LNCAP (cell line): ENCODE measurements around the gene PI4KA.

Experiments used
- TF ChIP-seq, protein P1 (sequence below): fragments of 450-650 bp; IDR thresholded peaks from 2 replicates; pipeline ENCODE4 v1.5.1; 2017; ENCODE audit warnings: mild to moderate bottlenecking

The PI4KA gene

DNA sequence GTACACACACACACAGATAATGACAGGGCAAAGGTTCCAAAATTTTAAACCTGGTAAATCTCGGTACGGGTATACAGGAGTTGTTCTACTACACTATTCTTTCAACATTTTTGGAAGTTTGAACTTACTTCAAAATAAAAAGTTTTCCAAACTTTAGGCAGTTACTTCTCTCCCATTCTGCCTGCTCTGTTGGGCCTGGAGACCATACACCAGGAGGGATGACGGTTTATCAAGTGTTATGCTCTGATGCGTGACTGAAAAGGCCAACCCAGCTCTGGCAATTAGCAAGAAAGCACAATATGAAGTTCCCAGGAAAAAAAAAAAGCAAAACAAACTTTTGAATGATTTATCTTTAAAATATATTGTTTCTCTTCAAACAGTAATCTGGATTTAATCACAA lies 83.7 kb downstream of the PI4KA start:
- TF ChIP-seq, protein P1, sequence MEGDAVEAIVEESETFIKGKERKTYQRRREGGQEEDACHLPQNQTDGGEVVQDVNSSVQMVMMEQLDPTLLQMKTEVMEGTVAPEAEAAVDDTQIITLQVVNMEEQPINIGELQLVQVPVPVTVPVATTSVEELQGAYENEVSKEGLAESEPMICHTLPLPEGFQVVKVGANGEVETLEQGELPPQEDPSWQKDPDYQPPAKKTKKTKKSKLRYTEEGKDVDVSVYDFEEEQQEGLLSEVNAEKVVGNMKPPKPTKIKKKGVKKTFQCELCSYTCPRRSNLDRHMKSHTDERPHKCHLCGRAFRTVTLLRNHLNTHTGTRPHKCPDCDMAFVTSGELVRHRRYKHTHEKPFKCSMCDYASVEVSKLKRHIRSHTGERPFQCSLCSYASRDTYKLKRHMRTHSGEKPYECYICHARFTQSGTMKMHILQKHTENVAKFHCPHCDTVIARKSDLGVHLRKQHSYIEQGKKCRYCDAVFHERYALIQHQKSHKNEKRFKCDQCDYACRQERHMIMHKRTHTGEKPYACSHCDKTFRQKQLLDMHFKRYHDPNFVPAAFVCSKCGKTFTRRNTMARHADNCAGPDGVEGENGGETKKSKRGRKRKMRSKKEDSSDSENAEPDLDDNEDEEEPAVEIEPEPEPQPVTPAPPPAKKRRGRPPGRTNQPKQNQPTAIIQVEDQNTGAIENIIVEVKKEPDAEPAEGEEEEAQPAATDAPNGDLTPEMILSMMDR: no peak

DNA sequence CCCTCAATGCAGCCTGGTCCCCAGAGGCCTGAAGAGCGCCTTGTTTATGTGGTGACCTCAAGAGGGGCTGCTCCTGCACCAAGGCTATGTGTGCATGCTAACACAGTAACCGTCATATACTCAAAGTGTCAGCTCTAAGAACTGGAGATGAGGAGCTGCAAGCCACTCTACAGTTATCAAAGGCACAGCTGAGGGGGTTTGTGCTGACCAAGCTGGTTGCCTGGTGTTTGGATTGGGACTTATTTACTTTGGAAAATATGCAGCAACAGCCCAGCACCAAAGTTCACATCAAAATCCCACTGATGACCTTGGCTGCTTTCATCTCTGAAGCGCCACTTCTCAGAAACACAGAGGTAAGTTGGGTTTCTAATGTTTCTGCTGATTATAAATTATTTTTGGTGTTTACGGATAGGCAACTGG lies 84.8 kb downstream of the PI4KA start, which contains the start of gene SERPIND1:
Gene SERPIND1, plus strand, starts transcription at position 321 of the 420 bp plus-strand sequence. CDS start 5,200 bp downstream, outside the sequence.
- TF ChIP-seq, protein P1: no peak

DNA sequence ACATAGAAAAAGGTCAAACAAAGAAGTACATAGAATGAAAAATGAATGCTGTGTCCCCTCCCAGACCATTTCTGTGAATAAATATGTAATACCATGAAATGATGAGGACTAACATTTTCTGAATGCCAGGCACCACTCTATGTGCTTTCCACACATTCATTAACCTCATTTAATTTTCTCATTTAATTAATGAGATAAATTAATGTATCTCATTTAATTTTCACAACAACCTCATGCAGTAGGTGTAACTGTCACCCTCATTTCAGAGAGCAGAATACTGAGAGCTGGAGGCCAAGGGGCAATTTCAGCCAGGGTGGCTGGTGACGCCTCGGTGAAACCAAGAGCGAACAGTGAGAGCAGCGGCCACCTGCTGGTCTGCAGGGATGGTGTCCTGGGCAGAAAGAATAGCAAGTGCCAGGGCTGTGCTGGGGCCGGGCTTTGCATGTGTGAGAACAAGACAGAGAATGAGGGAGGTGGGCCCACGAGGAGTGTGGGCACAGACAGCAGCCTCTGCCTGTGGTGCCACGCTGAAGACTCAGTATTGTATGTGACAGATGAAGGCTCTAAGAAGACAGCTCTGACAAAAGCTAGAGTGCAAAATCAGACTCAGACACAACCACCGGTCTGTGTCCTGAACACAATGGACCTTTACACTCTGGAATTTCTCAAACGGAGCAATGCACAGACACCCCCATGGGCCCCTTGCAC lies 86.5 kb downstream of the PI4KA start:
- TF ChIP-seq, protein P1: no peak

DNA sequence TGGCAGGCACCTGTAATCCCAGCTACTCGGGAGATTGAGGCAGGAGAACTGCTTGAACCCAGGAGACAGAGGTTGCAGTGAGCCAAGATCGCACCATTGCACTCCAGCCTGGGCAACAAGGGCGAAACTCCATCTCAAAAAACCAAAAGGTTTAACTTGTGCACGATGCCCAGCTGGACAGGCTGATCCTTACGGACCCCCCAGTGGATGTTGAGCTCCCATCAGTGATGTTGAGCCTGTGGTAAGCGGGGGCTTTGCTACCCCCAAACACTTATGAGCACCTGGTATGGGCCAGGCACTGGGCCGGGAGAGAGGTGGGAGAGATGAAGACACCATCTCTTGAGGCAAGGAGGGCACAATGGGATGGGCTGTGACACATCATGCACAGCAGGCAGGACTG lies 92.1 kb downstream of the PI4KA start:
- TF ChIP-seq, protein P1: no peak

DNA sequence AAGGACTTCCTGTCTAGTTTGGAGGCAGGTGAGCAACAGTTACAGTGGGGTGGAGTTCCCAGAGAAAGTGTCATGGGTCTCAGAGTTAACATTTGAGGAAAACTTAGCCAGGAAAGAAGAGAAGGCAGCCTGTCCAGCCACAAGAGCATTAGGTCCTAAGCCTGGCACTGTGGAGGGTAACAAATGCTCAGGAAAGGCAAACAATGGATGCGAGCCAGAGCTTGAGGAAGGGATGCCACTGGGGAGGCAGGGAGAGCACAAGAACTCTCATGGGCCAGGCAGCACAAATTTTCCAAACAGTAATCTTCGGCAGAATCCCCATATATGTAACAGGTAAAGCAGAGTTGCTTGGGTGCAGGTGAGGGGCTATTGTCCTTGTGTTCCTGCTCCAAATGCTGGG lies 92.7 kb downstream of the PI4KA start:
- TF ChIP-seq, protein P1: no peak

DNA sequence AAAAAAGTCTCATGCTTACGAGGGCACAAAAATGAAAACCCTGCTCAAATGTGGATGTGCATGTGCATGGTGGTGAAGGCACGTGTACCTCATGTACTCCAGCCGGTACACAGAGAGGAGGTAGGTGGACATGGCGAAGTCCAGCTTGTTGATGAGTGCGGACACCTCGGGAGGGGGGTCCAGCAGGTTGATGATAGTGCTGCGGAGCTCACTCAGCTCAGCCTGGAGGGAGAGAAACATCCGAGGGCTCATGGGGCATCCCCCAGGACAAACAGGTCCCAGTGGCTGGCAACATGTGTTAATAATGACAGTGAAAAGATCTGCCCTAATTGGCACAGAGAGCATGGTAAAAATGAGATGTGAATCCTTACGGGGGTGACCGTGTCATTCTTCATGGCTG lies 93.9 kb downstream of the PI4KA start:
- TF ChIP-seq, protein P1: no peak

DNA sequence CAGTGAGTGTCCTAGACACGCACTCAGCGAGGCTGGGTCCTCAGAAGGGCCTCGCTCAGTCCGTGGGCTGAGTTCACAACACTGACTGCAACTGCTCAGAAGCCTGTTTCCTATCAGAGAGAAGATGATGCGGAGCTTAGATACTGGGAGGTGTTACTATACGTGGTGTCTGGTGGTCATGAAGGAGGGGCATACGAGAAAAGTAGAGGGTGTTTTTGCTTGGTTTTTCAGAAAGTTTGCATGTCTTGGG lies 94.2 kb downstream of the PI4KA start:
- TF ChIP-seq, protein P1: no peak
